ENCODE measurements around the gene OTUD3. TPM values are rescaled to one million over a fixed set of nuclear protein-coding genes. Genes with fewer than 3 reads are reported as not detected.

Gene OTUD3, protein sequence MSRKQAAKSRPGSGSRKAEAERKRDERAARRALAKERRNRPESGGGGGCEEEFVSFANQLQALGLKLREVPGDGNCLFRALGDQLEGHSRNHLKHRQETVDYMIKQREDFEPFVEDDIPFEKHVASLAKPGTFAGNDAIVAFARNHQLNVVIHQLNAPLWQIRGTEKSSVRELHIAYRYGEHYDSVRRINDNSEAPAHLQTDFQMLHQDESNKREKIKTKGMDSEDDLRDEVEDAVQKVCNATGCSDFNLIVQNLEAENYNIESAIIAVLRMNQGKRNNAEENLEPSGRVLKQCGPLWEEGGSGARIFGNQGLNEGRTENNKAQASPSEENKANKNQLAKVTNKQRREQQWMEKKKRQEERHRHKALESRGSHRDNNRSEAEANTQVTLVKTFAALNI
- total RNA-seq: 14.3 TPM

DNA sequence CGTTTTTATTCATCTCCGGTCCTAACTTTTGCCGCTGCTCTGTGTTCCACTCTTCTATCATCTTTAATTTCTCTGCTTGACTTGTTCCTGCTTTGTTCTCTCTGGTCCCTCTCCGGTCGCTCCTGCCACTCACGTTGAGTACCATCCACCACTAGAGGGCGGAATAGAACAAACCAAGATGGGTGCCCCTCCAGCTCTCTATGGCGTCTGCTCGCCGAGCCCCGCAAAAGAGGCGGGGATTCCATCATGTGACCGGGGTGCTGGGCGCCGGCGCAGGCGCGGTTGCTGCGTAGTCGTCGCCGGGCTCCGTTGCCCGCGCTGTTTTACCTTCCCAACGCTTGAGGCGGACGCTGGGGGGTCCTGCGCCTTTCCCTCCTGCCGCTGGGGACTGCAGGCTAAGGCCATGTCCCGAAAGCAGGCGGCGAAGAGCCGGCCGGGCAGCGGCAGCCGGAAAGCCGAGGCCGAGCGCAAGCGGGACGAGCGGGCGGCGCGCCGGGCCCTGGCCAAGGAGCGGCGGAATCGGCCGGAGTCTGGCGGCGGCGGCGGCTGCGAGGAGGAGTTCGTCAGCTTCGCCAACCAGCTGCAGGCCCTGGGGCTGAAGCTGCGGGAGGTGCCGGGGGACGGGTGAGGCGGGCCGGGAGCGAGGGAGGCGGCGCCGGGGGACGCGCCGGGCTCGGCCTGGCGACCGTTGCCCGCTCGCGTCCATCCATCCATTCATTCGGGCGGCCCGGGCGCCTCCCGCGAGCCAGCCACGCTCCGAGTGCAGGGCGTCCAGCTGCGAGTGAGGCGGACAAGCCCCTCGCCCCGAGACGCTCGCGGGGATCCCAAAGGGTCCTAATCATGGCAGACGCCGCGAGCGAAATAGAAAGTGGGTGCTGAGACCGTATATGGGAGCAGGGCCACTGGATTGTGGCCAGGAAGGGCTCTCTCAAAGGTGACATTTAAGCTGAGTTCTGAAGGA lies at the start of gene OTUD3:
TSS of gene OTUD3 (plus strand) at position 285 of the 961 bp plus-strand sequence. CDS start at position 404, 119 bp downstream.

DNA sequence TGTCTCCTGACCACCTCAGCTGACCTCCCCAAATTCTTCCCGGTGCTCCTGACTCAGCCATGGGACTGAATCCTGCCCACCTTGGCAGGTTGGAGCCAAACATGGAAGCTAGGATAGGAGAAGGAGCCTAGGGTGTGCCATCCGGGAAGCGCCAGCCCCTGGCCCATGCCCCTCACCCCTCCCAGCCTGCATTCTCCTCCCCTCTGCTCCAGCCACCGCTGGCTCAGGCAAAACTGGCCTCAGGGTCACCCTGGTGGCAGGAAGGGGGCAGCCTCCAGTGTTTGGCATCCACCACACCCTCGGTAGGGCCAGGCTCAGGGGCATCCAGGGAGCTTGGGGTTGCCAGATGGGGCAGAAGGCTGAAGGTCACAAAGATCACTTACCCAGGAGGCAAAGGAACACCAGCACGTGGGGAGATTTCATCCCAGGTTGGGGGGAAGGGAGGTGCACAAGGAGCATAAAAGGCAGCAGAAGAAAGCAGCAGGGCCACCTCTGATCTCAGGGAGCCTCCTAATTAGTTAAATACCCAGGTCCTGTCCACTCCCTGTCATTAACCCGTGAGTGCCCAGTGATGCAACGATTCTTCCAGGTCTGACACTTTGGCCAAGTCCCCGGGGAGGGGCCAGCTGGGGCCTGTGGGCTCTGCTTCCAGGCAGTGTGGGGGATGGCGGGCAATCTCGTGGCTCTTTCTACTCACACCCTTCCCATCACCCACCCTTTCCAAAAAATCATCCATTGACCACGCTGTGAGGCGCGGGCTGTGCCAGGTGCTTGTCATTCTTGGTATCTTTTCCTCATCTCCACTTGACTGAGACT lies 41.1 kb downstream of the OTUD3 start, which contains the start of gene PLA2G2E:
TSS of gene PLA2G2E (minus strand) at position 481 of the 816 bp plus-strand sequence. CDS start at position 423, 58 bp downstream.

Other genes with a start within 250 kb of the OTUD3 start
- gene NBL1, start 238.1 kb upstream of the OTUD3 start, total RNA-seq: 43.1 TPM
- gene HTR6, start 217.5 kb upstream of the OTUD3 start, total RNA-seq: 0.92 TPM
- gene TMCO4, start 82.5 kb upstream of the OTUD3 start, total RNA-seq: 0.46 TPM
- gene RNF186, start 67.1 kb upstream of the OTUD3 start, total RNA-seq: not detected
- not detected for gene PLA2G2E, start 41.2 kb downstream of the OTUD3 start, total RNA-seq
- gene PLA2G2A, start 97.2 kb downstream of the OTUD3 start, total RNA-seq: not detected
- 1.8 TPM for gene PLA2G5, start 187.8 kb downstream of the OTUD3 start, total RNA-seq
- gene PLA2G2D, start 237.1 kb downstream of the OTUD3 start, total RNA-seq: not detected